DMS53 (cell line): ENCODE measurements around the gene NDUFA11.
A peak's percentile ranks its signal among the peaks of the same experiment; 100 is the strongest.

Experiments
- DNase-seq: peaks from one replicate; lab custom pipeline; 2025; lab: John Stamatoyannopoulos, UW

The NDUFA11 gene

GRCh38 chr19:5908773-5909442 is 5.3 kb upstream of the NDUFA11 start:
- DNase-seq, result no peak

GRCh38 chr19:5907241-5907640 is 3.7 kb upstream of the NDUFA11 start:
- DNase-seq, result no peak

DNA sequence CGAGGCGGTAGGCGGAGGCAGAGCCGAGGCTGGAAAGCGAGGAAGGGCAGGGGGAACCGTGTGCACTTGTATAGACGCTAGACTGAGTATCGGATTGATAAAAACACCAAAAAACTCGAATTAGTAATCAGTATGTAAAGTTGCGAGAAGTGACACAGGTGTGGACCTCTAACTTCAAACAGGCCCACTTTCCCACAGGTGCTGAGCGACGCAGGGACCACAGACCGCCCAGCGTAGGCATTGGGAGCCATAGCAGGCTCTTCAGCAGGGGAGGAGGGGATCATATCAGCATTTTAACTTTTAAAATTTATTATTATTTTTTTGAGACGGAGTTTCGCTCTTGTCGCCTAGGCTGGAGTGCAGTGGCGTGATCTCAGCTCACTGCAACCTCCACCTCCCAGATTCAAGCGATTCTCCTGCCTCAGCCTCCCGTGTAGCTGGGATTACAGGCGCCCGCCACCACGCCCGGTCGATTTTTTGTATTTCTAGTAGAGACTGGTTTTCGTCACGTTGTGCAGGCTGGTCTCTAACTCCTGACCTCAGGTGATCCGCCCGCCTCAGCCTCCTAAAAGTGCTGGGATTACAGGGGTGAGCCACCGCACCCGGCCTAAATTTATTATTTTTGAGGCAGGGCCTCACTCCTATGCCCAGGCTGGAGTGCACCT is 1.7 kb upstream of the NDUFA11 start:
- DNase-seq, result no peak

DNA sequence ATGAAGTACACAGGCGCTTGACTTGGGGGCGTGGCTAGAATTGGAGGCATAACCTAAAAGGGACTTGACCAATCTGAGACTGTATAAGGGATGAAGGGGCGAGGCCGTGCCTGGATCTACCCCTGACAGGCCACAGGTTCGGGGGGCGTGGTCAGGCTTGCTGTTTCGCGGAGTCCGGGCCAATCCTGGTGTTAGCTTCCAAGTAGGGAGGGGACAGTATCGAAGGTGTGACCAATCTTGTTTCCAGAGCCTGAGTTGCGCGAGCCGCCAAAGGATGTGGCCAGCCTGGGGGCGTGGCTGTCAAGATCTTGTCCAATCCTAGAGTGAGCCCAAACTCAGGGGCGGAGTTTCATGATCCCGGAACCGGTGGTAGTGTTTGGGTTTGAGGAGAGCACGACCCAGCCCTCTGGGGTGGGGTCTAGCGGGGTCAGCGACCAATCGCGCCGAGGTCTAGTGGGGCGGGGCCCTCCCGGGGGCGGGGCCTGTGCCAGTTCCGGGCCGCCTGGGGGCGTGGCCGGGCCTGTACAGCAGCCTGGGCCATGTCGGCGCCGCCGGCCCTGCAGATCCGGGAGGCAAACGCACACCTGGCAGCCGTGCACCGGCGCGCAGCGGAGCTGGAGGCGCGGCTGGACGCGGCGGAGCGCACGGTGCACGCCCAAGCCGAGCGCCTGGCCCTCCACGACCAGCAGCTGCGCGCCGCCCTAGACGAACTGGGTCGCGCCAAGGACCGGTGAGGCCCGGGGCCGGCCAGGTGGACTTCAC is 943 bp upstream of the NDUFA11 start, which contains the start of gene VMAC:
Gene VMAC, plus strand, starts transcription at position 521 of the 762 bp plus-strand sequence. Its CDS starts 19 bp downstream, at position 540.
- DNase-seq, result peak; percentile 100

DNA sequence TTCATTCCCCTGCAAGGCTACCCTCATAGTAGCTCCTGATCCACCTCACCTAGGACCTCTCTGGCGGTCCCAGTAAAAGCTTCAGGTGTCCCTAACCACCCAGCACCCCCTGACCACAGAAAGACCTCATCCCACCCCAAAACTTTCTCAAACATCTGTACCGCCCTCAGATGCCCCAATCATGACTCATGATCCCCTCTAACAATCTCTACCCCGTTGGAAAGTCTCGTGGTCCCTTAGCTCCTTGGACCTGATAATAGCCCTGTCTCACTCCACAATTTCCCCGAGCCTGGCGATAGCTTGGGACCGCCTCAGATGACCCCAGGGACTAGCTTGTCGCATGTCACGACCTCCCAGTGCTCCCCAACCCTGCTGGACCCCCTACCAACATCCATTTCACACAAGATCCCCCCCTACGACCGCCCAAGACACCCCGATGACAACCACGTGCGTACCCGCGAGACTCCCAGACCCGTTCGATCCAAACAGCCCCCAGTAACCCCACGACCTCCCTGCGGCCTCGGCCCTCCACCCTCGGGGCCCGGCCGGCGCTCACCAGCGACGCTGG is 450 bp downstream of the NDUFA11 start:
- DNase-seq, result peak; percentile 40

DNA sequence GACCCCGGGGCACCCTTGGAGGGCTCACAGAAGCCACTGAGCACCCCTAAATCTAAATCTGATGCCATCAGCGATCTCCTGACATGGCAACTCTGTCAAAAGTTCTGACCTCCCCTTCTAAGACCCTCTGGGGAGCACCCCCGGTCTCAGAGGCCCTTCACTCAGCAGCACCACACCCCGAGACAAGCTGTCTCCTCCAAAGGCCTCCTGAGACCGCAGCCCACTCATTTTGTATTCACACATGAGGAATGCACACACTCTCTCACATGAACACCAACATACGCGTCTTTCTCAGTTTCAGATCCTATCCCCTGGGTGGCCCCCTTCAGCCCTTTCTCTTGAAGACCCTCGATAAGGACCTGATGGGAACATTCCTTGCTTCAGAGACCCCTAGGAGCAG is 2.6 kb downstream of the NDUFA11 start:
- DNase-seq, result no peak

DNA sequence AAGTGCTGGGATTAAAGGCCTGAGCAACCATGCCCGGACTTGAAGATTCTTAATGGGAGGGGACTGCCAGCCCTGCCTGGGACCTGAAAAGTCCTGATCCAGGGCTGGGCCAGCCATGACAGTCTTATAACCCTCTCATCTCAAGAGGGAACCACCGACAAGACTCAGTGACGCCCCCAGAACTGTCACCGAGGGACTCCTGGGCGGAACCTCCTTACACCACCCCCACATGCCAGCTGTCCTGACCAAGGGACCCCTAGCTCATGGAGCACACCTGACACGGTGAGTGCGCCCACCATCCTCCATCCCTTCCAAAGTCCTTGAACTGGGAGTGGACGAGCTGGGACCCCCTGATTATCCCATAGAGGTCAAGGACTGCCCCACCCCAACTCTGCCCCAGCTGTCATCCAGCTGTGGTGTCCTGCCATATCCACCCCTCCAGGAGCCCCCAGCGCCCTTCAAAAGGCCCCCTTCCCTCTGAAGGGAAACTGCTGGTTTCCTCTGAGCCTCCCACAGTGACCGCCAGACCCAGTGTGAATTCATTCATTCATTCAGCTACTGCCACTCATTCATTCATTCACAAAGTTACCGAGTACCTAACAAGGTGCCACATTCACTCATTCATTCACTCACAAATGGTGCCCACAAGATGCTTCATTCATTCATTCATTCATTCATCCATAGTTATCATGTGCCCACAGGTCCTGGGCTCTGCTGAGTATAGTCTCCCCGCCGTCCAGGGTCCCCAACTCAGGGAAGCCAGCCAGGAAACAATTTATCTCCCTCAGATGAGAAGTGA is 3.7 kb downstream of the NDUFA11 start:
- DNase-seq, result no peak

DNA sequence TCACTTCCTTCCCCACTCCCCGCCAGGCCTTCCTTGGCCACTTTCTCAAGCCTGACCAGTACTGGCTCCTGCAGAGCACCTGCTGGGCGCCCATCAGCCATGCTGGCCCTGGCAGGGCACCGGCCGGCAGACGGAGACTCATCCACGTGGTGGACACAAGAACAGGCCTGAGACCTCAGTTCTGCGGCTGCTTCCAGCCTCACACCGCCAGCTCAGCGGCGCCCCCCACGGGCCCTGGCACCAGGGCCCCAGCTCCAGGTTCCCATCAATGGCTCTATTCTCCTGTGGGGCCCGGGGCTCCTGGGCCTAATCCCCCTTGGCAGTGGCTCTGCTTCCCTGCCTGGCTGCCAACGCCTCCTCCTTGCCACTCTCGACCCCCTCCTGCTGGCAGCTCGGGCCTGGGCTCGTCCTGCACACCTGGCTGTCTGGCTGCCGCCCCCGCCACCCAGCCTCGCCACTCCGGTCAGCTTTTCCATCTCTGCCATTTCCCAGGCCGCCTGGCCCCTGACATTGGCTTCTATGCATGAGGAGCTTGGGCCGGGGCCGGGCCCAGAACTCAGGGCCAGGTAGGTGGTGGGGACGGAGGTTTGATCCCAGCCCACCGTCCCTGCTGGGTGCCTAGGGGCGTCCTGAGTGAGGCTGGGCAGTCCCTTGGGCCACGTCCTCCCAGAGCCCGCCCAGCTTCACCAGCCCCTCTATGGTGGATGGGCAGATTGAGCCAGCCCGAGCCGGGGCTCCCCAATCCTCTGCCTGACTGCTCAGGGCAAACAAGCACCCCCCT is 6.2 kb downstream of the NDUFA11 start:
- no peak for DNase-seq

- DNase-seq, result no peak
These were observed 7.1 kb downstream of the NDUFA11 start for GRCh38 chr19:5896365-5897076.

- DNase-seq, result no peak
These were observed 7.7 kb downstream of the NDUFA11 start for GRCh38 chr19:5895890-5896289.

DNA sequence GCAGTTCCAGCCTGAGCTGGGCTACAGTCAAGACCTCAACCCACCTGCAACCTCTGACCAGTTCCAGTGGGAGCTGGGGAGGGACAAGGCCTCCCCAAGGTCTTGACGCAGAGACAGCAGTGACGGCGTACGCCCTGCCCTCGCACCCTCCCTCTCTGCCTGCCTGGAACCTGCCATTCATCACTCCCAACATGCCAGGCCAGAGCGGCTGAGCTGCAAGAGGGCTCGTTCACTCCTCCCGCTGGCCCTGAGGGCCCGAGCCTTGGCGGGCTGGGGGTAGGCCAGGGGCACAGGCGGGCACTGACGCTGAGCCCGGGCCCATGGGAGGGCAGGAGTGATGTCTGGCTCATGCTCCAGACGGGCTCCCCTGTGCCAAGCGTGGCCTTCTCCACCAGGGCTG is 8.2 kb downstream of the NDUFA11 start:
- DNase-seq, result no peak

- DNase-seq, result no peak
These were observed 8.8 kb downstream of the NDUFA11 start for GRCh38 chr19:5894704-5895349.

DNA sequence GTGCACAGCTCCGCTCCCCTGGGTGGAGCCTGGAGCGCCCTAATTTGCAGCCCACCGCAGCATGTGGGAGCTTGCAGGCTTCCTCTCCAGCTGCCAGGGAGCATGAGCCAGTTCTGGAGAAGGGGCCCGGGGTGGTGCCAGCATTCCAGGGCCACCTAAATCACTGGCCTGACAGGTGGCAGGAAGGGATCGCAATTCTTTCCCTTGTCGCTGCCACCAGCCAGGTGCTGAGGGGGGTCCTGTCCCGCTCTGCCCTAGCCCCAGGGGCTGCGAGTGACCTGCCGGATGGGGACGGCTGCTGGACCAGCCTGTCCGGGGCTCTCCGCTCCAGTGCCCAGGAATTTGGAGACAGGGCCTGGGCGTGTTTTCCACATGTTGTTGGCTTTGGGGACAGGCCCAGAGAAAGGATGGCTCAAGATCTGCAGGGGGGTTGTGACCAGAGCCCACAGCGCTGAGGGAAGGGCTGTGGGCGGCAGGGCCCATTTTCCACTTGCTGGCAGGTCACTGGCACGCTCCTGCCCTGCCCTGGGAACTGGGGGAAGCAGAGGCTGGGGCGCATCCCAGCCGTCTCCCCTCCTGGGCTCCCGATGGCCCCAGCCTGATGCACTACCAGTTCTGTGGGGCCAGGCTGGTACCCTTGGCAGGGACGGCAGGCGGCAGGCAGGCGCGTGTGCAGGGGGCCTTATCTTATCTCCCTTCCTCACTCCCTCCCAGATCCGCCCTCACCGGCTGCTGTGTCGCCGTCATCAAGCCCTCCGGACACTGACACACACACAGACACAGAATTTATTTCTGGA is 9.5 kb downstream of the NDUFA11 start:
- no peak for DNase-seq

- DNase-seq, result no peak
These were observed 10.2 kb downstream of the NDUFA11 start for GRCh38 chr19:5893296-5893903.

DNA sequence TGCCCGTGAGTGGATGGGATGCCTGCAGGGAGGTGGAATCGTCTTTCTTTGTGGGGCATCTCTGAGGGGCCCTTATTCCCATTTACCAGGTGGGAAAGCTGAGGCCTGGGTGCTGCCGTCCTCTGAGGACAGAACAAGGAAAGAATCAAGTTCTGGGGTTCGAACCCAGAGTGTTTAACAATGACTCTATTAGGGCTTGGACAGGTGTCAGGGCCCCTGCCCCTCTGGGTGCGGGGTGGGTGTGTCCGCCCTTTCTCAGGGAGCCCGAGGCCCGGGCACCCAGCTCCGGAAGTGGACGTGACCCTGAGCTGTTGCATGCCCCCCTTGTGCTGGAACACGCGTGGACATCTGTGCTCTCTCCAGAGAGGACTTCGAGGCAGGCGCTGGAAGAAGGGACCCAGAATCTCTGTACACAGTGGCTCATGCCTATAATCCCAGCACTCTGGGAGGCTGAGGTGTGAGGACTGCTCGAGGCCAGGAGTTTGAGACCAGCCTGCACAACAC is 10.8 kb downstream of the NDUFA11 start:
- DNase-seq, result no peak

DNA sequence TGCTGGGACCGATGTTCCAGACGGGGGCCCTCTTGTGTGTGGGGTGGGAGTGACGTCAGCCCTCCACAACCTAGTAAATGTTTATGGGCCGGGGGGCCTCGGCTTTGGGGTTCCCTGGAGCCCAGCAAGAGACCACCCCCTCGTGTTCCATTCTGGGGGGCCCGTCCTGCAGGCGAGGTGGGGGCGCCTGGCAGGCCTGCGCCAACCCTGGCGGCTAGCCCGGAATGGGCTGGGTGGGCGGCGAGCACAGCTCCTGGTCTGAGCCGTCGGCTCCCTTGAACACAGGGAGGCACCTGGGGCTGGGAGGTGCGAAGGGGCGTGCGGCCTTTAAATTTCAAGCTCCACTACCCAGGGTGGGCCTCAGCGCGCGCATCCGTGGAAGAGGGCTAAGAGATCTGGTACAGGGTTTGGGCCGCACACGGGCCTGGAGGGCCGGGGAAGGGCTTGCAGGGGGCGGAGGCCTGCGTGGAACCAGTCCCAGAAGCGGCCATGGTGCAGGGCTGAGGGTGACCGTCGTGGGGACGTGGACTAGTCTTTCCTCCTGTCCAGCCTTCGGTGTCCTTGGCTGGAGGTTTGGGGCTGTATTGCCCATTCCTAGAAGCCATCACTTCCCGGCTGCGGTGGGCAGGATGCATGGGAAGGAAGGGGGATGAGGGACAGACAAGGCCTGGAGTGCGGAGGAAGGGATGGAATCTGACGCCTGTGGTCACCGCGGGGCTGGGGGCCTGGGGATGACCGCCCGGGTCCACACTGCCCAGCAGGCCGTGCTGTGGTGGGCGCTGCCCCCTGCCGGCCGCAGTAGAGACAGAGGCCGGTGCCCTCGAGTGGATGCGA is 11.4 kb downstream of the NDUFA11 start:
- peak; percentile 61 for DNase-seq

DNA sequence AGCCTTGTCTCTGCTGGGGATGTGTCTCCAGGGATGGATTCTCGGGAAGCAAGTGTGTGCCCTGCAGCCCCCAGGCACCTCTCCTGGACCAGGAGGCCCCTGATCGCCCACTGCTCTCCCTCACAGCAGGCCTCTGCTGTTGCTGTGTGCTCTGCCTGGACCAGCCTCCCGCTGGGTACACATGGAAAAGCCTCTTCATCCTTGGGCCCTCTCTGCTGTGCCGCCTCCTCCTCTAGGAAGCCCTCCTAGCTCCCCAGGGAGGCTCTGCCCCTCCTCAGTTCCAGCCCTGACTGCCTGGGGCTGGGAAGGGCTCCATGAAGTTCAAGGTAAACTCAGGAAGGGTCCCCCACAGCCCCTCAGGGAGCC is 12.0 kb downstream of the NDUFA11 start:
- DNase-seq, result no peak

- DNase-seq, result no peak
These were observed 13.5 kb downstream of the NDUFA11 start for GRCh38 chr19:5890099-5890498.
